KOPT-K1 (cell line): ENCODE data around the gene VHLL.

Experiments used
- H3K27ac ChIP-seq: fragments of 200-600 bp; sonication (generic); 2 replicates; pipeline ENCODE4 v1.5.1; 2016; ENCODE audit warnings: antibody characterized with exemption, mild to moderate bottlenecking, low read depth, low read length; ENCODE audit not compliant: poor library complexity, severe bottlenecking
- H3K36me3 ChIP-seq: fragments of 200-600 bp; sonication (generic); 2 replicates; pipeline ENCODE4 v1.5.1; 2017; ENCODE audit warnings: antibody characterized with exemption, mild to moderate bottlenecking, low read length, moderate library complexity; ENCODE audit not compliant: insufficient read depth
- H3K9me3 ChIP-seq: fragments of 200-600 bp; sonication (generic); 2 replicates; pipeline ENCODE4 v1.5.1; 2017; ENCODE audit warnings: antibody characterized with exemption, low read length, mild to moderate bottlenecking; ENCODE audit not compliant: insufficient read depth, poor library complexity, severe bottlenecking

VHLL gene

GRCh38 chr1:156249593-156249992, 49.5 kb downstream of the VHLL start:
- H3K36me3 ChIP-seq = peaks cover 70% of the 10 kb centered on the region
- H3K9me3 ChIP-seq = no peaks in the 10 kb centered on the region
- H3K27ac ChIP-seq = no peak overlapping the region
